ENCODE results near the gene LARP4B.

DNA sequence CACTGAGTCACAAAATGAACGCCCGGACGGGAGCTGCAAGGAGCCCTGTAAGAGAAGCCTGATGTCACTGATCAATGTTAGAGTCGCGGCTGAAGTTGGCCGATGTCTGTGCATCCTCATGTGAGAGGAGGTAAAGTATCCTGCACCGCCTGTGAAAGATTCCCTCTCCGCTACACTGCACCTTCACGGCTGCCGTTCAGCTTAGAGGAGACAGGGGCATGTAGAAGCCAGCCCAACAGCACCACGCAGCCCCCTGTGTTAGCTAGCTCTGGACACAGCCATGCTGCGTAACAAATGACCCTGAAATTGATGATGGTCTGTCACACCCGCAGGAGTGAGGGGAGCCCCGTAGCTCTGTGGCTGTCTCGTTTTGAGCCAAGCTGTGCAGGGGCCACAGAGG, 160.5 kb downstream of the LARP4B start:
- TF ChIP-seq, protein P1, sequence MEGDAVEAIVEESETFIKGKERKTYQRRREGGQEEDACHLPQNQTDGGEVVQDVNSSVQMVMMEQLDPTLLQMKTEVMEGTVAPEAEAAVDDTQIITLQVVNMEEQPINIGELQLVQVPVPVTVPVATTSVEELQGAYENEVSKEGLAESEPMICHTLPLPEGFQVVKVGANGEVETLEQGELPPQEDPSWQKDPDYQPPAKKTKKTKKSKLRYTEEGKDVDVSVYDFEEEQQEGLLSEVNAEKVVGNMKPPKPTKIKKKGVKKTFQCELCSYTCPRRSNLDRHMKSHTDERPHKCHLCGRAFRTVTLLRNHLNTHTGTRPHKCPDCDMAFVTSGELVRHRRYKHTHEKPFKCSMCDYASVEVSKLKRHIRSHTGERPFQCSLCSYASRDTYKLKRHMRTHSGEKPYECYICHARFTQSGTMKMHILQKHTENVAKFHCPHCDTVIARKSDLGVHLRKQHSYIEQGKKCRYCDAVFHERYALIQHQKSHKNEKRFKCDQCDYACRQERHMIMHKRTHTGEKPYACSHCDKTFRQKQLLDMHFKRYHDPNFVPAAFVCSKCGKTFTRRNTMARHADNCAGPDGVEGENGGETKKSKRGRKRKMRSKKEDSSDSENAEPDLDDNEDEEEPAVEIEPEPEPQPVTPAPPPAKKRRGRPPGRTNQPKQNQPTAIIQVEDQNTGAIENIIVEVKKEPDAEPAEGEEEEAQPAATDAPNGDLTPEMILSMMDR (conservative IDR thresholded peaks at IDR 0.05; ENCODE audit: low read length) = no peak
- no peak for TF ChIP-seq EZH2phosphoT487 (IDR thresholded peaks at IDR 0.05; ENCODE audit: borderline replicate concordance, low read depth, low read length)

Measured in OCI-LY7 (cell line).